Endothelial cell (in vitro differentiated cells): ENCODE data around the gene OR52B6. TPM values are rescaled to one million over a fixed set of nuclear protein-coding genes. Genes with fewer than 3 reads are reported as not detected.

Experiments
- DNase-seq: peaks from one replicate; pipeline ENCODE4 v3.0.0; 2021; ENCODE audit warnings: low spot score
- H3K27ac Mint-ChIP-seq: one replicate; pipeline ENCODE4 v1.8.0; 2021; ENCODE audit warnings: mixed read lengths, inconsistent platforms; ENCODE audit not compliant: unreplicated experiment
- H3K27me3 Mint-ChIP-seq: one replicate; pipeline ENCODE4 v1.8.0; 2021; ENCODE audit warnings: mild to moderate bottlenecking, moderate library complexity, mixed read lengths, inconsistent platforms; ENCODE audit not compliant: unreplicated experiment
- H3K36me3 Mint-ChIP-seq: one replicate; pipeline ENCODE4 v1.8.0; 2021; ENCODE audit warnings: mild to moderate bottlenecking, low read depth, mixed read lengths, inconsistent platforms; ENCODE audit not compliant: unreplicated experiment
- H3K4me1 Mint-ChIP-seq: one replicate; pipeline ENCODE4 v1.8.0; 2021; ENCODE audit warnings: mild to moderate bottlenecking, mixed read lengths, inconsistent platforms; ENCODE audit not compliant: unreplicated experiment
- H3K4me3 Mint-ChIP-seq: one replicate; pipeline ENCODE4 v1.8.0; 2021; ENCODE audit warnings: mild to moderate bottlenecking, mixed read lengths, inconsistent platforms; ENCODE audit not compliant: unreplicated experiment
- H3K9me3 Mint-ChIP-seq: one replicate; pipeline ENCODE4 v1.8.0; 2021; ENCODE audit warnings: mixed read lengths, inconsistent platforms; ENCODE audit not compliant: unreplicated experiment
- CTCF ChIP-seq: fragments of 200-600 bp; sonication (generic); IDR thresholded peaks from one replicate; pipeline ENCODE4 v1.5.0; 2021; ENCODE audit warnings: antibody characterized with exemption; ENCODE audit not compliant: unreplicated experiment
- total RNA-seq: library from RNA; stranded (reverse); fragmentation: NEBNext Ultra II Directional; extraction: Animal tissue kit (Norgen Biotek cat#: 25700); gene quantifications from one replicate; pipeline ENCODE4 v1.2.1, GENCODE V29; 2021; ENCODE audit not compliant: unreplicated experiment

Gene OR52B6
- total RNA-seq, 1 donor from 2014 or later: not detected

GRCh38 chr11:5603326-5603725, 22.6 kb downstream of the OR52B6 start:
- no peak for TF ChIP-seq CTCF
- Mint-ChIP-seq H3K4me1 (peaks cover 2% of the 10 kb centered on the region), H3K27me3 (peaks cover 3% of the 10 kb centered on the region), H3K27ac (no peak overlapping the region), H3K9me3 (no peaks in the 10 kb centered on the region), H3K4me3 (no peak overlapping the region), H3K36me3 (peaks cover 28% of the 10 kb centered on the region)
- DNase-seq: no peak

- Mint-ChIP-seq H3K4me3 (no peak overlapping the region), H3K36me3 (peaks cover 28% of the 10 kb centered on the region), H3K9me3 (no peaks in the 10 kb centered on the region), H3K4me1 (peaks cover 2% of the 10 kb centered on the region), H3K27ac (no peak overlapping the region), H3K27me3 (peaks cover 3% of the 10 kb centered on the region)
- DNase-seq: no peak
- TF ChIP-seq CTCF: no peak
These were observed 24.2 kb downstream of the OR52B6 start for GRCh38 chr11:5604896-5605295.

GRCh38 chr11:5605849-5606248, 25.2 kb downstream of the OR52B6 start:
- Mint-ChIP-seq H3K4me1 (peaks cover 10% of the 10 kb centered on the region), H3K36me3 (peaks cover 36% of the 10 kb centered on the region), H3K4me3 (no peak overlapping the region), H3K27ac (no peak overlapping the region), H3K27me3 (peaks cover 3% of the 10 kb centered on the region), H3K9me3 (no peaks in the 10 kb centered on the region)
- DNase-seq: no peak
- TF ChIP-seq CTCF: no peak

- peaks cover 31% of the 10 kb centered on the region for H3K36me3 Mint-ChIP-seq
- no peak for TF ChIP-seq CTCF
- H3K4me3 Mint-ChIP-seq: no peak overlapping the region
- DNase-seq: no peak
- H3K27me3 Mint-ChIP-seq: peaks cover 2% of the 10 kb centered on the region
- no peaks in the 10 kb centered on the region for H3K9me3 Mint-ChIP-seq
- H3K27ac Mint-ChIP-seq: no peak overlapping the region
- H3K4me1 Mint-ChIP-seq: peaks cover 7% of the 10 kb centered on the region
These were observed 28.1 kb downstream of the OR52B6 start for GRCh38 chr11:5608808-5609207.

GRCh38 chr11:5610446-5610845, 29.8 kb downstream of the OR52B6 start:
- Mint-ChIP-seq H3K9me3 (no peaks in the 10 kb centered on the region), H3K4me3 (no peak overlapping the region), H3K4me1 (peaks cover 7% of the 10 kb centered on the region), H3K27me3 (peaks cover 2% of the 10 kb centered on the region), H3K27ac (no peak overlapping the region), H3K36me3 (peaks cover 20% of the 10 kb centered on the region)
- TF ChIP-seq CTCF: no peak
- DNase-seq: no peak
